ENCODE results near the gene HDHD5.
A peak's percentile ranks its signal among the peaks of the same experiment; 100 is the strongest.

The HDHD5 gene

DNA sequence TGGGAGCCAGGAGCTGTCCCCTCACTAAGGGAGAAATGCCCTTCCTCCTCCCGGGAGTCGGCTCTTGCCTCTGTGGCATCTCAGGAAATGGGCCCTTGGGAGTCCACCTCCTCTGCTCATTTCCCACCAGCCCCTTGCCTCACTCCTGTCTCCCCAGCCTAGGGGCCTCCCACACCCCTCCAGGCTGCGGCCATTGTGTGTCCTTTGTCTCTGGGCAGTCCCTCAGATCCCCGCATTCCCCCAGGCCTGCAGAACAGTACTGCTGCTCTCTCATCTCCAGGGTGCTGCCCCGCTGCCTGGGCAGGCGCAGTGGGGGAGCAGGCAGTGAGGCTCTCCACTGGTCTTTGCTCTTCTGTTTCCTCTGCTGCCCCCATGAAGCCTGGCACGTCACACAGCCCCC, 35.1 kb upstream of the HDHD5 start:
- no peak overlapping the region for H3K4me3 ChIP-seq (ENCODE audit: low read depth, low read length)
- in situ Hi-C loops (cut with HindIII; ENCODE audit: low sequenced_read_pairs), result no loop called here
- no peak for TF ChIP-seq CTCF (IDR thresholded peaks at IDR 0.05; ENCODE audit: low read depth, low read length)
- no peak for DNase-seq (ENCODE audit: low read depth, low spot score)

DNA sequence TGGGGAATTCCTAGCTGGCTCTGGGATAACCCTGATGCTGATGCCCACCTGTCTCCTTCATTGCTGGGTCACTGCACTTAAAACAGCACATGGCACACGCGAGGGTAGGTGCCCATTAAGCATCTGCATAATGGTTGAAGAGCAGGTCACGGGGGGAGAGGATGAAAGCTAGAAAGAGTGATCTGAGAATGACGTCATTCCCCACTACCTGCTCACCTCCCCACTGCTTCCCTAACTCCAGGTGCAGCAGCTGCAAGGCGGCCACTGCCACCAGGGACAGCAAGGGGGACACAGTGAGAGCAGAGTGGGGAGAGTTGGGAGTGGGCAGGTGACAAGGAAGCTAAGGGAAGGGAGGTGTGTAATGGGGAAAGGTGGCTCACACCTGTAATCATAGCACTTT, 33.1 kb upstream of the HDHD5 start:
- in situ Hi-C loops (cut with HindIII; ENCODE audit: low sequenced_read_pairs), result no loop called here
- no peak for DNase-seq (ENCODE audit: low read depth, low spot score)
- no peak overlapping the region for H3K4me3 ChIP-seq (ENCODE audit: low read depth, low read length)
- TF ChIP-seq CTCF (IDR thresholded peaks at IDR 0.05; ENCODE audit: low read depth, low read length), result no peak

DNA sequence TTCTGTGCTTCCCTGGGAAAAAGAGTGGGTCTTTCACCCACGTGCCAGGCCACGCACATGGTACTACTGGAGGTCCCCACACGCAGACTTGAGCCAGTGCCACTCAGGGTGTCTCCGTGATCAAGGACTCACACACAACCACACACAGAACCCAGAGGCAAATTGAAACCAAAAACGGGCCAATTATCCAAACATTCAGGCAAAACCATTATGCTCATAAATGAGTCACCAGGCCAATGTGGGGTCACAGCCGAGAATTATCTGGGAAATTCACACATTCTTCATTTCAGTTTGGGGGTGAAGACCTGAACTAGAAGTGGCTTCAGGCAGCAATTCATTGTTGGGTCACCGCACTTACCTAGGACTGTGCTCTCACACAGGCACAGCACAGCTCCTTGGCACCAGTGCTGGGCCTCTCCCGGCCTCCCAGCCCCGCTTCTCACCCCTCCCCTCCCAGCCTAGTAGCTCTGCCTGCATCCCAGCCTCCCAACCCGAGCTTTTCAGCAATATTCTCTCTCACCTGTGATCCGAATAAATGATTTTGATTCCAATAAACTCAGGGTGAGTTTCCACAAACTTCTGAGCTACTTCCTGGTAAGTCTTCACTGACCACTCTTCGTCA, 32.2 kb upstream of the HDHD5 start:
- peak; percentile 44 for DNase-seq (ENCODE audit: low read depth, low spot score)
- H3K4me3 ChIP-seq (ENCODE audit: low read depth, low read length), result no peak overlapping the region

GRCh38 chr22:17190702-17191101, 31.6 kb upstream of the HDHD5 start:
- DNase-seq (ENCODE audit: low read depth, low spot score), result no peak
- no peak overlapping the region for H3K4me3 ChIP-seq (ENCODE audit: low read depth, low read length)
- in situ Hi-C loops (cut with HindIII; ENCODE audit: low sequenced_read_pairs), result no loop called here
- no peak for TF ChIP-seq CTCF (IDR thresholded peaks at IDR 0.05; ENCODE audit: low read depth, low read length)

More for the DNA sequence above, 32.2 kb upstream of the HDHD5 start:
- no peak for TF ChIP-seq CTCF (IDR thresholded peaks at IDR 0.05; ENCODE audit: low read depth, low read length)
- in situ Hi-C loops (cut with HindIII; ENCODE audit: low sequenced_read_pairs), result no loop called here

DNA sequence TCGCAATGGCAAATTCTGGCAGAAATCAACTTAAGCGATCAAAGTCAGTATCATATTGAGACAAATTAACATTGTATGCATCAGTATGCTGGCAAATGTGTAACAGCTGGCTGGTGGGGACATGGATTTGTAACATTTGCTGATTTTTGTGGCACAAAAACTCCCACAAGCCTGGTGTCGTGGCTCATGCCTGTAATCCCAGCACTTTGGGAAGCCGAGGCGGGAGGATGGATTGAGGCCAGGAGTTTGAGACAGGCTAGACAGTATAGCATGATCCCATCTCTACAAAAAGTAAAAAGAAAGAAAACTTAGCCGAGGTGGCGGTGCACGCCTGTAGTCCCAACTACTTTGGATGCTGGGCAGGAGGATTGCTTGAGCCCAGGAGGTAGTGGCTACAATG, 17.6 kb upstream of the HDHD5 start:
- no peak overlapping the region for H3K4me3 ChIP-seq (ENCODE audit: low read depth, low read length)
- no peak for TF ChIP-seq CTCF (IDR thresholded peaks at IDR 0.05; ENCODE audit: low read depth, low read length)
- in situ Hi-C loops (cut with HindIII; ENCODE audit: low sequenced_read_pairs), result no loop called here
- DNase-seq (ENCODE audit: low read depth, low spot score), result no peak

- peak overlapping the region; percentile 53 for H3K4me3 ChIP-seq (ENCODE audit: low read depth, low read length)
- TF ChIP-seq CTCF (IDR thresholded peaks at IDR 0.05; ENCODE audit: low read depth, low read length), result no peak
- in situ Hi-C loops (cut with HindIII; ENCODE audit: low sequenced_read_pairs), result no loop called here
- DNase-seq (ENCODE audit: low read depth, low spot score), result no peak
These were observed 13.2 kb upstream of the HDHD5 start for GRCh38 chr22:17172029-17172833.
